Measurements from ENCODE around the gene ITPK1.

Gene ITPK1

DNA sequence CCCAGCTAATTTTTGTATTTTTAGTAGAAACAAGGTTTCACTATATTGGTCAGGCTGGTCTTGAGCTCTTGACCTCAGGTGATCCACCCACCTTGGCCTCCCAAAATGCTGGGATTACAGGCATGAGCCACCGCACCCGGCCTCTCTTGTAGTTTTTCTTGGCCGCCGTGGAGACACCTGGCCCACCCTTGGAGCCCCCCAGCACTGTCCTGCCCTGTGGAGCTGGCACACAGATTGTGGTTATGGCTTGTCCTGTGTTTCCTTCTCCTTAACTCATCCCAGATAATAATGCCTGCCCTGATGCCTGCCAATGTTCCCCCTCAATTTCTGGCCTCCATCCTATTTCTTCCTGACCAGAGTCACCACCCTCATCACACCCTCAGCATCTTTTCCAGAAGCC, 134.9 kb downstream of the ITPK1 start:
- no peak for FAIRE-seq

DNA sequence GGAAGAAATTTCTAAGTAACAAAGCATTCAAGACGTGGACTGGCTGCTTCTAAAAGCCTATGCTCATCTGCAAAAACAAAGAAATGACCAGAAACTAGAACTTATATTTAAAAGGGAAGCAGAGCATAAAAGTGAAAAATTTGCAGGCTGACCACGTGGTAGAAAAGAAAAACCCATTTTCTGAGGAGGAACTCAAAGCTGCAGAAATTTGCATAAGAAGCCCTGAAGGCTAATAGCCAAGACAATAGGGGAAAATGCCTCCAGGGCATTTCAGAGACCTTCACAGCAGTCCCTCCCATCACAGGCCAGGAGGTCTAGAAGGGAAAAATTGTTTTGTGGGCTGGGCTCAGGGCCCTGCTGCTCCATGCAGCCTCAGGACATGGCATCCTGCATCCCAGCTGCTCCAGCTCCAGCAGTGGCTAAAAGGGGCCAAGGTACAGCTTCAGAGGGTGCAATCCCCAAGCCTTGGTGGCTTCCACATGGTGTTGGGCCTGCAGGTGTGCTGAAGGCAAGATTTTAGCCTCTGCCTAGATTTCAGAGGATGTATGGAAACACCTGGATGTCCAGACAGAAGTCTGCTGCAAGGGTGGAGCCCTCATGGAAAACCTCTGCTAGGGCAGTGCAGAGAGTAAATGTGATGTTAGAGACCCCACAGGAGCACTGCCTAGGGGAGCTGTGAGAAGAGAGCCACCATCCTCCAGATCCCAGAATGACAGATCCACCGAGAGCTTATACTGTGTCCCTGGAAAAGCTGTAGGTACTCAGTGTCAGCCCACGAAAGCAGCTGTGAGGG, 137.3 kb downstream of the ITPK1 start:
- DNase-seq (ENCODE audit: insufficient read length, low spot score) (no peak), FAIRE-seq (no peak)

More for the DNA sequence above, 134.9 kb downstream of the ITPK1 start:
- DNase-seq (ENCODE audit: insufficient read length, low spot score) = no peak

GRCh38 chr14:92976268-92976667, 139.5 kb downstream of the ITPK1 start:
- DNase-seq (ENCODE audit: insufficient read length, low spot score) (no peak), FAIRE-seq (no peak)

DNA sequence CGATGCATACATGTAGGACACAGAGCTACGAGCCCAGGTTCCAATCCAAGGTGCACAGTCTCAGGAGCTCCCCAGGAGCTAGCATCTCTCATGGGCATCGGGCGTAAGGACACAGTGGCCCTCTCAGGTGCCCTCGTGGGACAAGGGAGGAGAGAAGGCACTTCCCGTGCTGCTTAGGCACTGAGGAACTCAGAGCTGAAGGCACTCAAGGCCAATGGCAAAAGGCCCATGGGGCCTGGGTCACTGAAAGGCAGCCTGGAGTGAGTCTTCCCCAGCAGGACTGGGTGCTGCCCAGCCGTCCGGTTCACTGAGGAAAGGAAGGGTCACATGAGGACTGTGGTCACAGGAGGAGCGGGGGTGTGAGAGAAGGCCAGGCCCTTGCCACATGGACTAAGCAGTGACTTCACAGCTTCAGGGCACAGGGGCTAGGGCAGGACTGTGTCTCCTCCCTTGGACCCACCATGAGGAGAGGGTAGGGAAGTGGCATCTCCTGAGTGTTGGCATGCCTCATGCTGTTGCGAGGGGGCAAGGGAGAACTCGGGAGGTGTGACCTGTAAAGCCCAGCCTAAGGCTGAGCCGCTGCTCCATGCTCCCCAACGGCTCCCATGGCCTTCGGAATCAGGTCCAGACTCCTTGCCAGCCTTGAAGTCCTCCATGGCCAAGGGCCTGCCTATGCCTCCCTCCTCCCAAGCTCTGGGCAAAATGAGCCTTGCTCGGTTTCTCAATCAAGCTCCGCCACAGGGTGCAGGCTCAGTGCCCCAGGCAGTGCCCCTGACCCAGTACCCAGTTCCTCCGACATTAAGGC, 141.0 kb downstream of the ITPK1 start:
- FAIRE-seq (no peak), DNase-seq (ENCODE audit: insufficient read length, low spot score) (no peak)

GRCh38 chr14:92973798-92974372, 141.8 kb downstream of the ITPK1 start:
- FAIRE-seq (no peak), DNase-seq (ENCODE audit: insufficient read length, low spot score) (peak; percentile 41)

GRCh38 chr14:92973261-92973797, 142.4 kb downstream of the ITPK1 start:
- FAIRE-seq (peak; percentile 28), DNase-seq (ENCODE audit: insufficient read length, low spot score) (peak; percentile 43)

GRCh38 chr14:92971601-92972180, 144.0 kb downstream of the ITPK1 start:
- DNase-seq (ENCODE audit: insufficient read length, low spot score) = no peak
- no peak for FAIRE-seq

DNA sequence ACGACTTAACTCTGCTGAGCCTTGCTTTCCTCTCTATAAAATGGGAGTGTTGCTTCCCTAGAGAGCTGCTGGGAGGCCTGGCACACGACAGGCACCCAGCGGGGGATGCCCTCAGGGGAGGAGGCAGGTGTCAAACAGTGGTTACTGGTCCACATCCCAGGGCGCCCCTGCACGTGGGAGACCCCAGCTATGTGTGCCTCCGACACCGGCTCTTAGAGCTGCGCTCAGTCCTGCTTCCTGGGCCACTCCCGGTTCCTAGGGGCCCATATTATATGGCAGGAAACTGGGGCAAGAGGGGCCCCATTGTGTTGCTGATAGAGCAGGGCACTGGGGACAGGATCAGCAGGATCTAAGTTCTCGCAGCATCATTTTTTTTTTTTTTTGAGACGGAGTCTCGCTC, 145.5 kb downstream of the ITPK1 start:
- FAIRE-seq = no peak
- DNase-seq (ENCODE audit: insufficient read length, low spot score) = no peak

GRCh38 chr14:92969871-92970270, 145.9 kb downstream of the ITPK1 start:
- DNase-seq (ENCODE audit: insufficient read length, low spot score) = no peak
- no peak for FAIRE-seq

- FAIRE-seq (no peak), DNase-seq (ENCODE audit: insufficient read length, low spot score) (no peak)
Measured at GRCh38 chr14:92969430-92969829, 146.3 kb downstream of the ITPK1 start.

GRCh38 chr14:92968291-92969020, 147.3 kb downstream of the ITPK1 start:
- DNase-seq (ENCODE audit: insufficient read length, low spot score) (no peak), FAIRE-seq (no peak)

DNA sequence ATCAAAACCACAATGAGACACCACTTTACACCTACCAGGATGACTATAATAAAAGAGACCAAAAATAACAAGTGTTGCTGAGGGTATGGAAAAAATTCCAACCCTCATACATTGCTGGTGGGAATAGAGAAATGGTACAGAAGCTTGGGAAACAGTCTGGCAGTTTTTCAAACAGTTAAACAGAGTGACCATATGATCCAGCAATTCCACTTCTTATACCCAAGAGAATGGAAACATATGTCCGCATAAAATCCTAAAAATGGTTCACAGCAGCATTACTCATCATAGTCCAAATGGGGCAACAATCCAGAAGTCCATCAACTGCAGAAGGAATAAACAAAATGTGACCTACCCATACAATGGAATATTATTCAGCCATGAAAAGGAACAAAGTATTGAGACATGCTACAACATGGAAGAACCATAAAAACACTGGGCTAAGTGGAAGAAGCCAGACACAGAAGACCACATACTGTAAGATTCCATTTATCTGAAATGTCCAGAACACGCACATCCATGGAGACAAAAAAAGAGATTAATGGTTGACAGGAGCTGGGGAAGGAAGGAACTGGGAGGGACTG, 148.3 kb downstream of the ITPK1 start:
- FAIRE-seq (no peak), DNase-seq (ENCODE audit: insufficient read length, low spot score) (no peak)

- DNase-seq (ENCODE audit: insufficient read length, low spot score) (no peak), FAIRE-seq (no peak)
Measured at GRCh38 chr14:92965281-92965680, 150.4 kb downstream of the ITPK1 start.

DNA sequence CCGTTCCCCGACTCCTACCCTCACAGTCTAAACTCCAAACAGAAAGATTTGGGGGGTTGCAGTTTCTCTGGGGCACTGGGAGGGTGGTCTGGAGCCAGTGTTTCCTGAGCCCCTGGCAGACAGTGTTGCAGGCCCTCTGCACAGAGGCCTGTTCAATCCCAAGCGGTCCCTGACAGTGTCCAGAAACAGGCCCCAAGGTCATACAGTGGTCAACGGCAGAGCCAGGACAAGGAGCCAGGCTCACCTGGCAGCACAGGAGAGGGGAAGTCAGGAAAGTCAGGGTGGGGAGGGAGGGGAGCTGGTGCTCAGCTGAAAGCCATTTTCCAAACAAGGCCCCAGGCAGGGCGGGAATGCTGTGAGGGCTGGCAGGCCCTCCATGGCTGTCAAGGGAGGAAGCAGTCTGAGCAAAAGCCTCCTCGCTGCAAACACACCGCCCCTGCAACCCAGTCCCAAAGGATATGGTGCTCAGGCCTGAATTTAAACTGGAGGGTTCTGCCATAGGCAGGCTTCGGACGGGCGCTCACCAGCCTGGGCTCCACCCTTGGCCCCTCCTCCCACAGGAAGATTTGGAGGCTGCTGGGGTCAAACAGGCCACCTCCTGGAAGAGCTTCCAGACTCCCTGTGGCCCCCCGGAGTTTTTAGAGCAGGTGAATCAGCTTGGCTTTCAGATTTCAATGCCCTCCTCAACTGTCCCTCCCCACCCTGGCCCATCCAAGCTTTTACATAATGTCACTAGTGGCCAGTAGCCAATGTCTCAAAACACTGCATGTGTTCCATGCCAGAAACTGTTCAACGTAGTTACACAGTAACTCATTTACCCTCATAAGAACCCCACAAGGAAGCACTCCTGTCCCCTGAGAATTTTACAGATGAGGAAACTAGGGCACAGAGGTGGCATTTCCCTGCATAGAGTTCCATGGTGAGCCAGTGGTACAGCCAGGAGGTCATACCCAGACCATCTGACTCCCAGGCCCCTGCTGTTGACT, 151.3 kb downstream of the ITPK1 start:
- FAIRE-seq (no peak), DNase-seq (ENCODE audit: insufficient read length, low spot score) (no peak)

DNA sequence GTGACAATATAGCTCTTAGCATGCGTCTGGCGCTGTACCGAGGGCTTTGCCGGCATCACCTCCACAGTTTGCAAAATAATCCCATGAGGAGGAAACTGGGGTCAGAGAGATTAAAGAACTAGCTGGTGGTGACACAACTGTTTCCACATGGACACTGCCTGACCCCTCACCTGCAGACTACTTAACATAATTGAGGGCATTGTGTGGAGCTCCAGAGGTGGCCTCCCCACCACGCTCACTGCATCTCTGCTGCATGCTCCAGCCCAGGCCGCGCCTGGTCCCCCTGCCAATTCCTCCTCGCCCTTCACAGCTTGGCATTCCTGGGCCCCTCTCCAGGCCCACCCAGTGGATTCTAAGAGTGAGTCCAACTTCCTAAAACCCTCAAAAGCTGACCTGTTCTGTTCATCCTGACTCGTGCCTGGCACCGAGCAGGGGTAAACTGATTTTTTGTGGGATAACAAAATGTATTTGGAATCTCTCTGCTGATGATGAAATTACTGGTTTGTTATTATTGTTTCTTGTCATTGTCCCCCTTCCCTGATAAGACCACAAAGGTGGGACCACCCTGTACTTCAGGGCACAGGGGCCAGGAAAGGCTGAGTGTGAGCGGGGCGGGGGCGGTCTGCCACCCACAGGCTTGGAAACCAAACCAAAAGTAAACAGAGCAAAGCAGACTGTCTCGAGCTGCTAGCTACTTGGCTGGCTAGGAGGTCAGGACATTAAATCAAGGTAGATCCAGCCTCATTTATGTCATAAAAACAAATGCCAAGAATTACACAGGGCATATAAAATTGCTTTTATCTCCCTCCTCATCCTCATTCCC, 152.2 kb downstream of the ITPK1 start:
- no peak for DNase-seq (ENCODE audit: insufficient read length, low spot score)
- peak; percentile 13 for FAIRE-seq

- no peak for DNase-seq (ENCODE audit: insufficient read length, low spot score)
- FAIRE-seq = no peak
Measured at GRCh38 chr14:92962831-92963095, 153.0 kb downstream of the ITPK1 start.

DNA sequence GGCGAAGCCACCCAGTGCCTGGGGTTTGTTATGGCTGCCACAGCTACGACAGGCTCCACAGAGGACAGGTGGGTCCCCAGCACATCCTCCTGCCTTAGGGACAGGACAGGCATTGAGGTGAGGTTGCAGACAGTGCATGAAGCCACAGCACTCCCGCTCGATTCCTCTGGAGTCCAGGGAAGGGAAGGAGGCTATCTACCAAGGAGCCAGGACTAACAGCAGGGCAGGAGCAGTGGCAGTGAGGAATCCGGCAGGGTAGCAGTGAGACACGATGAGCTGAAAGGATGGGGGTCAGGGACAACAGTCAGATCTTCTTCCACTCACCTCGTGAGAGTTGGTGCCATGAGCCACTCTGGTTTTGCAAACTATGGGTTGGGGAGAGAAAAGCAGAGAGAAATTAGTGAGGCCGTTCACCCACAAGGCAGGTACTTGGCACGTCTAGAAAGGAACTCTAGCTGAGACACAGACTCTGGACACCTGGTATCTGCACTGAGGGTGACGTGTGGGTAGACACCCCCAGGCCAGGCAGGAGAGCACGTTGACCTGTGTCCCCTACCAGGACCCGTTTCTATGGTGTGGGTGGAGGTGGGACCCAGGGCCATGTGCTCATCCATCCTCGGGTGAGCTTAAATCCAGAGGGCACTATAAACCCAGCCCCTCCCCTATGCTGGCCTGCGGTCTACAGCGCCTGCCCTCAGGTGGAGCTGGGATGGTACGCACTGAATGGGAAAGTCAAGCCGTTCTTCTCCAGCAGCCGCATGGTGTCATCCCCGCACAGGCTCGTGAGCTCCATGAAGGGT, 153.5 kb downstream of the ITPK1 start:
- FAIRE-seq (peak; percentile 26), DNase-seq (ENCODE audit: insufficient read length, low spot score) (no peak)

DNA sequence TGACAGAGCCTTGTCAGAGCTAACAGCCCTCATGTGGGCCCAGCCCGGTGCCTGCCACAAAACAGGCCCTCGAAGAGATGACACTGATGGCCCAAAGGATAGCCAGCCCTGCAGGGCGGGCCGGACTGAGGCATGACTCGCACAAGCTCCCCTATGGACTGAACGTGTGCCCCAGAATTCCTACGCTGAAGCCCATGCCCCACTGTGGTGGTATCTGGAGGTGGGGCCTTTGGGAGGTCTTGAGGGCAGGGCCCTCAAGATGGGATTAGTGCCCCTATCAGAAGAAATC, 154.2 kb downstream of the ITPK1 start:
- FAIRE-seq (no peak), DNase-seq (ENCODE audit: insufficient read length, low spot score) (no peak)
